SK-N-DZ (cell line): ENCODE results near the gene MSH6.

ENCODE experiments used
- DNase-seq: peaks from one replicate; pipeline ENCODE4 v3.0.0-alpha.2; 2015; ENCODE audit warnings: low spot score

Gene MSH6

GRCh38 chr2:47778698-47779425, 4.1 kb upstream of the MSH6 start:
- no peak for DNase-seq

- DNase-seq: no peak
These were observed 3.5 kb upstream of the MSH6 start for GRCh38 chr2:47779426-47779790.

GRCh38 chr2:47782381-47782670, 619 bp upstream of the MSH6 start:
- no peak for DNase-seq

GRCh38 chr2:47783486-47784351, 774 bp downstream of the MSH6 start:
- peak; percentile 74 for DNase-seq

DNA sequence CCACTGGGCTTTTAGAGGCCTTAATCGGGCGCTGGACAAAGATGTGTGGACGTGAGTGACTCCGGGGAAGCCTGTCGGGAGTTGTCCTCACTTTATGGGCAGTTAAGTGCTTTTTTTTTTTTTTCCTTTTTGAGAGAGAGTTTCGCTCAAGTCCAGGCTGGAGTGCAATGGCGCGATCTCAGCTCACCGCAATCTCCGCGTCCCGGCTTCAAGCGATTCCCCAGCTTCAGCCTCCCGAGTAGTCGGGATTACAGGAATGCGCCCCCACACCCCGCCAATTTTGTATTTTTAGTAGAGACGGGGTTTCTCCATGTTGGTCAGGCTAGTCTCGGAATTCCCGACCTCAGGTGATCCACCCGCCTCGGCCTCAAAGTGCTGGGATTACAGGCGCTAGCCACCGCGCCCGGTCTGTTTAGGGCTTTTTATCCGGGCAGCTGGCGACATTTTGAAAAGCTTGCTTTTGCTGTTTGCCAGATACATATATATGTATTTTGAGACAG, 1.5 kb downstream of the MSH6 start:
- no peak for DNase-seq

- DNase-seq: no peak
These were observed 3.0 kb downstream of the MSH6 start for GRCh38 chr2:47785986-47786385.

DNA sequence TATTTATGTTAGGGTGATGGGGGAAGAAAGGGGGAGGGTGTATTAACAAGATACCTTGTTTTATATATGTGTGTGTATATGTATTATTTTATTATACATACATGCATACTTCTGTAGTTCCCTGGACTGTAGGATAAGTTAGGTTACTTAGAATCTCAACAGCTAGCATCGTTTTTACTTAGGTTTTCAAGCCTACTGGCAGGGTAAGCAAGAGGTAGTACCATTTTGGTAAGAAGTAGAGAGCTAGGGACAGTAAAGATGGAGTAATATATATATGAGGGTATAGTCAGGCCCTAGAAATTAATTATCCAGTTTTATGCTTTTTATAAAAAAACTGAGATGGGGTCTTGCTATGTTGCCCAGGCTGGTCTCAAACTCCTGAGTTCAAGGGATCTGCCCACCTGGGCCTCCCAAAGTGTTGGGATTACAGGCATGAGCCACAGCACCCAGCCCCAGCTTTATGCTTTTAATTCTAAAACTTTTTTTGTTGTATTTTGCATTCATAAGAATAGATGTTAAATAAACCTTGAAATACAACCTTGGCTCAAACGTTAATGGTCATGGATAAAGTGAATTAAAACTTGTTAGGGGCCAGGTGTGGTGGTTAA, 13.2 kb downstream of the MSH6 start:
- DNase-seq: no peak

- no peak for DNase-seq
These were observed 15.7 kb downstream of the MSH6 start for GRCh38 chr2:47798631-47799030.

DNA sequence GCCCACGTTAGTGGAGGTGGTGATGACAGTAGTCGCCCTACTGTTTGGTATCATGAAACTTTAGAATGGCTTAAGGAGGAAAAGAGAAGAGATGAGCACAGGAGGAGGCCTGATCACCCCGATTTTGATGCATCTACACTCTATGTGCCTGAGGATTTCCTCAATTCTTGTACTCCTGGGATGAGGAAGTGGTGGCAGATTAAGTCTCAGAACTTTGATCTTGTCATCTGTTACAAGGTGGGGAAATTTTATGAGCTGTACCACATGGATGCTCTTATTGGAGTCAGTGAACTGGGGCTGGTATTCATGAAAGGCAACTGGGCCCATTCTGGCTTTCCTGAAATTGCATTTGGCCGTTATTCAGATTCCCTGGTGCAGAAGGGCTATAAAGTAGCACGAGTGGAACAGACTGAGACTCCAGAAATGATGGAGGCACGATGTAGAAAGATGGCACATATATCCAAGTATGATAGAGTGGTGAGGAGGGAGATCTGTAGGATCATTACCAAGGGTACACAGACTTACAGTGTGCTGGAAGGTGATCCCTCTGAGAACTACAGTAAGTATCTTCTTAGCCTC, 16.2 kb downstream of the MSH6 start:
- no peak for DNase-seq

GRCh38 chr2:47801118-47801517, 18.2 kb downstream of the MSH6 start:
- no peak for DNase-seq

GRCh38 chr2:47803363-47803762, 20.4 kb downstream of the MSH6 start:
- DNase-seq: no peak

DNA sequence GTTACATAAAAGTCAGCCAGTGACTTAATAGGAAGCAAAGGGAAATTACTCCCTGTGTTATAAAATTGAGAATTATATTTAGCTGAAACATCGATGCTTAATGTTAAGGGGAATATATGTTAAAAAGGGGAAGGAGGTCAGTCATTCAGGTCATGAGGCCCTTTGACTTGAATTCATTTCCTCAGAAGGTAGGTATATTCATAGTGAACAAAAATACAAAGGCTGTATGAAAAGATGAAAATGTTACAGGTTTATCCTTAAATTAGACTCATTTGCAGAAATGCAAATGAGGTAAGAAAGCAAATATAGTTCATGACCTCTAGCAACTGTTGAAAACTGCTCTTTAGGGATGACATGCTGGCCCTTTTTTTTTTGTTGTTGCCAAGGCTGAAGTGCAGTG, 20.8 kb downstream of the MSH6 start:
- DNase-seq: no peak

GRCh38 chr2:47805850-47806249, 22.9 kb downstream of the MSH6 start:
- no peak for DNase-seq

- DNase-seq: no peak
These were observed 25.7 kb downstream of the MSH6 start for GRCh38 chr2:47808614-47809013.

DNA sequence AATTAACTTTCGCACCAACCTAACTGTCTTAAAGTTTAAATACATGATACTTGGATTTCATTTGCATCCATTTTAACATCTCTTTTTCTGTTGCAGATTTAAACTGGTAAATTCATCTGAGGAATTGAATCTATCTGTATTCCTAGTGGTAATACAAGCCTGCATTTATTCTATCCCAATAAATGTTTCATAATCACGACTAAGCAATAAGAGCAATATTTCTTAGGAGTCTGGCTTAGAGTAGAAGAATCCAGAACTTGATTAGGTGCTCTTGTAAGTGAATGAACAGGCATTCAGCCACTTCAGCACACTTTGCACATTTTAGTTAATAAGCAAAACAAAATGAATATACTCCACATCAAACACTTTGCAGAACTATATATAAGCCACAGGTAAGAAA, 27.0 kb downstream of the MSH6 start:
- no peak for DNase-seq

GRCh38 chr2:47810850-47811249, 27.9 kb downstream of the MSH6 start:
- no peak for DNase-seq

GRCh38 chr2:47811668-47812067, 28.7 kb downstream of the MSH6 start:
- DNase-seq: no peak

DNA sequence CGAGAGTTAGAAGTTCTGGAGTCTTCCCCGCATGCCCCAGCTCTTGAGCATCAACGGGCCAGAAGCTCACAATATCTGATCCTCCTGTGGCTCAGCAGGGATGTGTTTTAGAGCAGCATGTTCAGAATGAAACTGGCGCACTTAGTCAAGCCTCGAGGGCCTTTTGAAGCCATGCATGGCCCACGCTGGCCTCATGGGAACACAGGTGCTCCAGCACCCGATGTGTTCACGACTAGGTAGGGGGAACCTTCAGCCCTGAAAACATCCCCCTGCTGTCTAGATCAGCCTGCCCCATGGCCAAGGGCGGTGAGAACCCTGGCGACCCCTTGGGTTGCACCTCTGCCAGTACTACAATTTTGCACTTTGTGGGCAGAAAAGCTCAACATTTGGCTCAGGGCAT, 32.8 kb downstream of the MSH6 start:
- no peak for DNase-seq

DNA sequence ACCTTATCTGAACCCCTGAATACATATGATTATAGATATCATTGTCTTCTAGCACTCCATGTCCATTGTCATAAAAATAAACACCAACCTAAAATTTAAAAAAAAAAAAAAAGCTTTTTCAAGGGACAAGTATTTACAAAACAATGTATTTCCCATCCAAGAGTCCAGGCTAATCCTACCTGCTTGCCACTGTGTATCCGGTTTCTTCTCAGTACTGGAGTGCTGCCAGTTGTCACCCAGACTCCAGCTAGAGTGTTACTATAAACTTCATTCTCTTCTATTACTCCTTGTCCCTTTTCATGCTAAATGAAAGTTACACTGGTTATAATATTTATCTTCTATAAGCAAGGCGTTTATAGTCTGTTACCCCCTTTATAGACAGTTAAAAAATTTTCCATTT, 35.8 kb downstream of the MSH6 start:
- DNase-seq: no peak

DNA sequence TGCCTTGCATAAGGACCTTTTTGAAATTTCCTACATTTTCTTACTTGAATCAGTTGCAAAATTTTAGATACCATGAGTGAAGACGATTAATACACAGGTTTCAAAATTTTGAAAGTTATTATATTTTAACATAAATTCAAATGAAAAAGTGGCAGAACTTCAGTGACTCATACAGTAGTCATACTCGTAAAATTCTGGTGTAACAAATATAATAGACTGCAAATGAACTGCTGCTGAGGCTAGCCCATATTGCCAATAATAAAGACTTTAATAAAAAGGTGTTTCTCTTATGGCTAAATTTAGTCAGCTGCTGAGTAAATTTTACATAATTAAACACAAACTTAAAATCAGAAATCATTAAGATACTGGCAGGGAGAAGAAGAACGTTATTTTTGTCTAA, 36.9 kb downstream of the MSH6 start:
- no peak for DNase-seq

DNA sequence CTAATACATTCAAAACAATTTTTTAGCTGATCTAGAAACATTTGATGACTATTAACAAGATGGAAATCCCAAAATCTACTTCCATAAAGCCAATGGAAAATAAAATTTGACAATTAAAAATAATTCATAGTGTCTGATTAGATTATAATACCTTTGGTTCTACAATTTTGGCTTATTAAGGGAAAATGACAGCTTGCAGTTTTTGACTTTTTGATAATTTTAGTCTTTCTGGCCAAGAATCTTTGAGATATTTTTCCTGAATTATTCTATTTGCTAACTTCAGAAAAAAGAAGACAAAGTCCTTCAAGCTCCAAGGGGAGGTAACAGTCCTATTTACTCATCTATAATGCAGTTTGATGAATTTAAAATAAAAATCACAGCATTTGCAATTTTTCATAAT, 39.6 kb downstream of the MSH6 start:
- no peak for DNase-seq

- no peak for DNase-seq
These were observed 50.6 kb downstream of the MSH6 start for GRCh38 chr2:47833516-47833968.
